Mesenchymal stem cell (in vitro differentiated cells and primary cell): ENCODE measurements around the gene FAM25A.
"Not testable (repeated sequence)": the region's sequence is repeated elsewhere in the genome, so short reads cannot be mapped to it uniquely, and the experiment has no call there.

Experiments
- DNase-seq: peaks from one replicate; pipeline ENCODE4 v3.0.0-alpha.2; 2013
- H2AFZ ChIP-seq: one replicate; pipeline ENCODE4 v1.6.1; 2013; ENCODE audit warnings: low read depth, mild to moderate bottlenecking, control low read depth, inconsistent platforms, low read length, moderate library complexity
- H2AK5ac ChIP-seq: 2 replicates; pipeline ENCODE4 v1.6.1; 2013; ENCODE audit warnings: low read length, moderate library complexity, mild to moderate bottlenecking, inconsistent platforms; ENCODE audit not compliant: severe bottlenecking
- H2BK120ac ChIP-seq: one replicate; pipeline ENCODE4 v1.6.1; 2013; ENCODE audit warnings: low read depth, mild to moderate bottlenecking, inconsistent platforms, low read length, moderate library complexity
- H2BK12ac ChIP-seq, 2 experiments: one replicate each; pipeline ENCODE4 v1.6.1; 2013; ENCODE audit warnings: inconsistent platforms in 2 of 2, low read length in 2 of 2, mild to moderate bottlenecking in 2 of 2, moderate library complexity in 2 of 2, control low read depth in 1 of 2
- H2BK15ac ChIP-seq: one replicate; pipeline ENCODE4 v1.6.1; 2013; ENCODE audit warnings: mild to moderate bottlenecking, low read depth, inconsistent platforms; ENCODE audit not compliant: poor library complexity, severe bottlenecking
- H2BK5ac ChIP-seq: 2 replicates; pipeline ENCODE4 v1.6.1; 2013; ENCODE audit warnings: low read depth, mild to moderate bottlenecking, low read length, control low read depth, inconsistent platforms; ENCODE audit not compliant: poor library complexity, severe bottlenecking
- H3K14ac ChIP-seq, 2 experiments: one replicate each; pipeline ENCODE4 v1.6.1; 2013; ENCODE audit warnings: inconsistent platforms in 2 of 2, low read length in 2 of 2, control low read depth in 1 of 2, mild to moderate bottlenecking in 1 of 2, moderate library complexity in 1 of 2
- H3K18ac ChIP-seq, 2 experiments: one replicate each; pipeline ENCODE4 v1.6.1; 2013; ENCODE audit warnings: inconsistent platforms in 2 of 2, low read length in 2 of 2, control low read depth in 1 of 2, low read depth in 1 of 2, mild to moderate bottlenecking in 1 of 2
- H3K23ac ChIP-seq, 2 experiments: one replicate each; pipeline ENCODE4 v1.6.1; 2013; ENCODE audit warnings: inconsistent platforms in 2 of 2, low read length in 2 of 2, mild to moderate bottlenecking in 2 of 2, moderate library complexity in 2 of 2, control low read depth in 1 of 2
- H3K27ac ChIP-seq: 2 replicates; pipeline ENCODE4 v1.5.1; 2013; ENCODE audit warnings: mild to moderate bottlenecking, moderate library complexity, low read length, control low read depth, inconsistent platforms; ENCODE audit not compliant: poor library complexity, severe bottlenecking
- H3K27me3 ChIP-seq, 2 experiments: 2 replicates each; pipeline versions ENCODE4 v1.6.1 to v1.7.0; 2013; ENCODE audit warnings: low read length in 2 of 2, mild to moderate bottlenecking in 2 of 2, moderate library complexity in 2 of 2, control low read depth in 1 of 2, inconsistent platforms in 1 of 2; ENCODE audit not compliant: control insufficient read depth in 1 of 2, insufficient read depth in 1 of 2
- H3K36me3 ChIP-seq, 2 experiments: 2 replicates each; pipeline versions ENCODE4 v1.6.1 to v1.7.0; 2013; ENCODE audit warnings: low read length in 2 of 2, control low read depth in 1 of 2, inconsistent platforms in 1 of 2, low read depth in 1 of 2, mild to moderate bottlenecking in 1 of 2; ENCODE audit not compliant: insufficient read depth in 2 of 2, control insufficient read depth in 1 of 2
- H3K4ac ChIP-seq, 2 experiments: one replicate each; pipeline ENCODE4 v1.6.1; 2013; ENCODE audit warnings: inconsistent platforms in 2 of 2, low read length in 2 of 2, mild to moderate bottlenecking in 2 of 2, moderate library complexity in 2 of 2, control low read depth in 1 of 2, low read depth in 1 of 2
- H3K4me1 ChIP-seq: 2 replicates; pipeline ENCODE4 v1.6.1; 2013; ENCODE audit warnings: low read depth, low read length, control low read depth; ENCODE audit not compliant: control insufficient read depth, insufficient read depth
- H3K4me2 ChIP-seq: 2 replicates; pipeline ENCODE4 v1.6.1; 2013; ENCODE audit warnings: low read length, mild to moderate bottlenecking, inconsistent platforms; ENCODE audit not compliant: poor library complexity, severe bottlenecking
- H3K4me3 ChIP-seq, 2 experiments: 2 replicates each; pipeline versions ENCODE4 v1.5.1 to v1.7.0; 2013; ENCODE audit warnings: low read length in 2 of 2, mild to moderate bottlenecking in 2 of 2, control low read depth in 1 of 2, low read depth in 1 of 2; ENCODE audit not compliant: insufficient read depth in 1 of 2
- H3K79me1 ChIP-seq: replicated peaks from 2 replicates; pipeline ENCODE4 v1.6.1; 2013; ENCODE audit warnings: mild to moderate bottlenecking, control low read depth, low read length, inconsistent platforms; ENCODE audit not compliant: poor library complexity, severe bottlenecking
- H3K9ac ChIP-seq: 2 replicates; pipeline ENCODE4 v1.7.0; 2013; ENCODE audit warnings: mild to moderate bottlenecking, low read length, moderate library complexity
- H3K9me3 ChIP-seq: 2 replicates; pipeline ENCODE4 v1.7.0; 2013; ENCODE audit warnings: mild to moderate bottlenecking, low read length; ENCODE audit not compliant: control insufficient read depth
- H4K8ac ChIP-seq: one replicate; pipeline ENCODE4 v1.6.1; 2013; ENCODE audit warnings: inconsistent platforms, mild to moderate bottlenecking, low read length, moderate library complexity
- H4K91ac ChIP-seq: one replicate; pipeline ENCODE4 v1.6.1; 2013; ENCODE audit warnings: mild to moderate bottlenecking, low read length, inconsistent platforms
- WGBS: methylation state at CpG from one replicate; pipeline ENCODE4 v1.1.7; 2013; ENCODE audit warnings: mixed read lengths; 5-methylcytosine and 5-hydroxymethylcytosine counted together

Gene FAM25A

GRCh38 chr10:86974484-86974883 is 45.6 kb upstream of the FAM25A start:
- no peak overlapping the region for H3K14ac ChIP-seq
- H3K9me3 ChIP-seq = no peaks in the 10 kb centered on the region
- peaks cover 20% of the 10 kb centered on the region for H3K4me1 ChIP-seq
- H3K36me3 ChIP-seq = no peaks in the 10 kb centered on the region
- H3K18ac ChIP-seq = no peak overlapping the region
- H3K9ac ChIP-seq = no peak overlapping the region
- no peak for DNase-seq
- no peak overlapping the region for H2AFZ ChIP-seq
- H2BK12ac ChIP-seq = no peak overlapping the region
- H2BK120ac ChIP-seq = no peak overlapping the region
- H2AK5ac ChIP-seq = no peak overlapping the region
- H2BK15ac ChIP-seq = no peak overlapping the region
- H2BK5ac ChIP-seq = no peak overlapping the region
- H4K8ac ChIP-seq = no peak overlapping the region
- H3K79me1 ChIP-seq = no peaks in the 10 kb centered on the region
- no peaks in the 10 kb centered on the region for H3K27me3 ChIP-seq
- no peak overlapping the region for H3K23ac ChIP-seq
- H3K27ac ChIP-seq = no peak overlapping the region
- WGBS = 87% methylated on average over 6 of the region's 7 CpGs
- H4K91ac ChIP-seq = no peak overlapping the region
- no peak overlapping the region for H3K4me3 ChIP-seq
- H3K4me2 ChIP-seq = no peak overlapping the region
- H3K4ac ChIP-seq = no peak overlapping the region

GRCh38 chr10:86976362-86977056 is 43.6 kb upstream of the FAM25A start:
- no peak overlapping the region for H3K4me3 ChIP-seq
- no peak overlapping the region for H2BK5ac ChIP-seq
- H3K14ac ChIP-seq = no peak overlapping the region
- H3K9ac ChIP-seq = no peak overlapping the region
- no peak overlapping the region for H3K4ac ChIP-seq
- no peaks in the 10 kb centered on the region for H3K79me1 ChIP-seq
- H4K8ac ChIP-seq = no peak overlapping the region
- H2AFZ ChIP-seq = no peak overlapping the region
- H3K23ac ChIP-seq = no peak overlapping the region
- no peak overlapping the region for H2BK15ac ChIP-seq
- peaks cover 9% of the 10 kb centered on the region for H3K4me1 ChIP-seq
- no peak overlapping the region for H4K91ac ChIP-seq
- H3K9me3 ChIP-seq = no peaks in the 10 kb centered on the region
- no peak overlapping the region for H3K27ac ChIP-seq
- H2BK12ac ChIP-seq = no peak overlapping the region
- no peak overlapping the region for H3K18ac ChIP-seq
- H3K36me3 ChIP-seq = no peaks in the 10 kb centered on the region
- no peaks in the 10 kb centered on the region for H3K27me3 ChIP-seq
- H2AK5ac ChIP-seq = no peak overlapping the region
- no peak for DNase-seq
- no peak overlapping the region for H2BK120ac ChIP-seq
- WGBS = 96% methylated on average over 3 of the region's 5 CpGs
- H3K4me2 ChIP-seq = no peak overlapping the region

GRCh38 chr10:86978457-86978856 is 41.6 kb upstream of the FAM25A start:
- H2AFZ ChIP-seq, H3K4me2 ChIP-seq, H3K27ac ChIP-seq, H4K91ac ChIP-seq, H4K8ac ChIP-seq, H2BK15ac ChIP-seq, H3K9me3 ChIP-seq, H3K9ac ChIP-seq, DNase-seq, H3K36me3 ChIP-seq, H3K14ac ChIP-seq, H3K4me1 ChIP-seq, H2BK12ac ChIP-seq, H3K27me3 ChIP-seq, H2BK120ac ChIP-seq, H3K4me3 ChIP-seq, H2BK5ac ChIP-seq, H3K23ac ChIP-seq, H3K18ac ChIP-seq, H3K79me1 ChIP-seq, H2AK5ac ChIP-seq, H3K4ac ChIP-seq: not testable (repeated sequence)
- 66% methylated on average over 3 of the region's 3 CpGs for WGBS

- no peak overlapping the region for H3K4me2 ChIP-seq
- no peak overlapping the region for H2BK120ac ChIP-seq
- no peak overlapping the region for H3K27ac ChIP-seq
- no peak overlapping the region for H2BK5ac ChIP-seq
- peaks cover 0 to 4% of the 10 kb centered on the region in 2 experiments for H3K36me3 ChIP-seq
- no peak overlapping the region for H4K91ac ChIP-seq
- H2AK5ac ChIP-seq = no peak overlapping the region
- H2BK12ac ChIP-seq = no peak overlapping the region
- no peak overlapping the region for H3K4ac ChIP-seq
- H2BK15ac ChIP-seq = no peak overlapping the region
- H4K8ac ChIP-seq = no peak overlapping the region
- H3K9ac ChIP-seq = no peak overlapping the region
- H3K9me3 ChIP-seq = no peaks in the 10 kb centered on the region
- peak; percentile 36 for DNase-seq
- H3K27me3 ChIP-seq = no peaks in the 10 kb centered on the region
- H3K4me3 ChIP-seq = no peak overlapping the region
- H3K79me1 ChIP-seq = no peaks in the 10 kb centered on the region
- H3K4me1 ChIP-seq = peaks cover 4% of the 10 kb centered on the region
- peak overlapping the region in 1 of 2 experiments; percentile 57 for H3K18ac ChIP-seq
- H3K14ac ChIP-seq = no peak overlapping the region
- no peak overlapping the region for H2AFZ ChIP-seq
- 77% methylated on average over 4 of the region's 4 CpGs for WGBS
- no peak overlapping the region for H3K23ac ChIP-seq
Observed at GRCh38 chr10:86979296-86979818, 40.7 kb upstream of the FAM25A start.
